Measurements from ENCODE around the gene PCDHA4.

PCDHA4 gene

GRCh38 chr5:140862441-140863295 lies 55.8 kb downstream of the PCDHA4 start:
- no peak for DNase-seq

All from CD4-positive, alpha-beta T cell treated with Interleukin-1 beta for 1 hour (primary cell).